GM13977 (cell line): ENCODE results near the gene TMEM175.
A peak's percentile ranks its signal among the peaks of the same experiment; 100 is the strongest.

Experiments
- DNase-seq: peaks from one replicate; pipeline ENCODE4 v3.0.0; 2012; ENCODE audit warnings: low spot score
- in situ Hi-C: fragments of 300-500 bp; cut with MboI; formaldehyde crosslinking; loops from one replicate; pipeline ENCODE4 v1.12.0; 2022; ENCODE audit warnings: low sequenced_read_pairs, low pct_unique_long_range_greater_than_20kb, mixed read lengths, inconsistent platforms; ENCODE audit not compliant: unreplicated experiment
- TF ChIP-seq, protein P1 (sequence below): IDR thresholded peaks from 2 replicates; pipeline ENCODE4 v1.5.1; 2012; ENCODE audit warnings: mild to moderate bottlenecking, control low read depth; ENCODE audit not compliant: insufficient read depth; ENCODE audit errors: extremely low read depth, missing control alignments

Gene TMEM175

DNA sequence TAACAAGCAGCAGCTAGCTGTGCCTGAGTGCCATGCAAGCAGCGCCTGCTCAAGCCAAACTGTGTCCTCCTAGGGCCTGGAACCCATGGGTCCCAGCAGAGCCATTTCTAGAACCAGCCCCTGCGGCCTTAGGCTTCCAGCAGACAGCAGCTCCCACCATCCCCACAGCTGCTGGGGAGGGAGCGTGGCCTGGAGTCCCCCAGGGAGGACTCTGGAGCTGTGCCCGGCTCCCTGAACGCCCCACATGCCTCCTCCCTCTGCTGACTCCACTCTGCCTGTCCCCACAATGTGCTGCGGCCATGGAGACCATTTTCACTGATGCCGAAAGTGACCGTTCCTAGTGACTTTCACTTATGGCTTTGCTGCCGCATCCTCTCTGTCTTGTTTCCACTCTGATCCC is 46.0 kb upstream of the TMEM175 start:
- TF ChIP-seq, protein P1, sequence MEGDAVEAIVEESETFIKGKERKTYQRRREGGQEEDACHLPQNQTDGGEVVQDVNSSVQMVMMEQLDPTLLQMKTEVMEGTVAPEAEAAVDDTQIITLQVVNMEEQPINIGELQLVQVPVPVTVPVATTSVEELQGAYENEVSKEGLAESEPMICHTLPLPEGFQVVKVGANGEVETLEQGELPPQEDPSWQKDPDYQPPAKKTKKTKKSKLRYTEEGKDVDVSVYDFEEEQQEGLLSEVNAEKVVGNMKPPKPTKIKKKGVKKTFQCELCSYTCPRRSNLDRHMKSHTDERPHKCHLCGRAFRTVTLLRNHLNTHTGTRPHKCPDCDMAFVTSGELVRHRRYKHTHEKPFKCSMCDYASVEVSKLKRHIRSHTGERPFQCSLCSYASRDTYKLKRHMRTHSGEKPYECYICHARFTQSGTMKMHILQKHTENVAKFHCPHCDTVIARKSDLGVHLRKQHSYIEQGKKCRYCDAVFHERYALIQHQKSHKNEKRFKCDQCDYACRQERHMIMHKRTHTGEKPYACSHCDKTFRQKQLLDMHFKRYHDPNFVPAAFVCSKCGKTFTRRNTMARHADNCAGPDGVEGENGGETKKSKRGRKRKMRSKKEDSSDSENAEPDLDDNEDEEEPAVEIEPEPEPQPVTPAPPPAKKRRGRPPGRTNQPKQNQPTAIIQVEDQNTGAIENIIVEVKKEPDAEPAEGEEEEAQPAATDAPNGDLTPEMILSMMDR = no peak

DNA sequence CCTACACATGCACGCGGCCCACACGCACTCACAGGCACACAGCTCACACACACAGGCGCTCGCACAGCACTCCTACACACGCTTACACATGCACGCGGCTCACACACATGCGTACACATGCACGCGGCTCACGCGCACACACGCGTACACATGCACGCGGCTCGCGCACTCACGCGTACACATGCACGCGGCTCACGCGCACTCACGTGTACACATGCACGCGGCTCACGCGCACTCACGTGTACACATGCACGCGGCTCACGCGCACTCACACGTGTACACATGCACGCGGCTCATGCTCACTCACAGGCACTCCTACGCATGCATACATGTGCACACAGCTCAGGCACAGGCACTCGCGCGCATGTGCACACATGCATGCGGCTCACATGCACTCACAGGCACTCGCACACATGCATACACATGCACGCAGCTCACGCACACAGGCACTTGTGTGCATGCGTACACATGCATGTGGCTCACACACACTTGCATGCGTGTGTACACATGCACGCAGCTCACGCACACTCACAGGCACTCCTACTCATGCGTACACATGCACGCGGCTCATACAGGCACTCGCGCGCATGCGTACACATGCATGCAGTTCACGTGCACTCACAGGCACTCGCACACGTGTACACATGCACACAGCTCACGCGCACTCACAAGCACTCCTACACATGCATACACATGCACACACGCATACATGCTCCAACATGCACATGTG is 45.1 kb upstream of the TMEM175 start:
- in situ Hi-C loops = no loop called here
- DNase-seq = no peak
- TF ChIP-seq, protein P1 = no peak

More for the DNA sequence above, 46.0 kb upstream of the TMEM175 start:
- in situ Hi-C loops = no loop called here
- no peak for DNase-seq

DNA sequence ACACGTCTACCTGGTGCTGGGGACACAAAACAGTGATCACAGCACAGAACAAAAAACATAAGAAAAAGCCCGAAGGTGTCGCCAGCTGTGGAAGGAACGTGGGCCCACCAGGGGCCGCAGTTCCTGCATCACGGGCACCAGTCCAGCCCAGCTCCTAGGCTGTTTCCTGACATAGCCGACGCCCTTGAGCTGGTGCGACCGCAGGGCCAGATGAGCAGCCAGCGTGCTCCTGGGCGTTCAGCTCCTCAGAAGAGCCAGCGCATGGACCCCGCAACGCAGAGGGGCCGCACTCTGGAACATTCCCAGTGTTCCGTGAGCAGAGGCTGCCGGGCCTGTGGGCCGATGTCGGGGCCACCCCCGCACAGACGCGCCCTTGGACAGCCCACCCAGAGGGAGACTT is 44.2 kb upstream of the TMEM175 start:
- in situ Hi-C loops = no loop called here
- no peak for DNase-seq
- TF ChIP-seq, protein P1 = no peak

DNA sequence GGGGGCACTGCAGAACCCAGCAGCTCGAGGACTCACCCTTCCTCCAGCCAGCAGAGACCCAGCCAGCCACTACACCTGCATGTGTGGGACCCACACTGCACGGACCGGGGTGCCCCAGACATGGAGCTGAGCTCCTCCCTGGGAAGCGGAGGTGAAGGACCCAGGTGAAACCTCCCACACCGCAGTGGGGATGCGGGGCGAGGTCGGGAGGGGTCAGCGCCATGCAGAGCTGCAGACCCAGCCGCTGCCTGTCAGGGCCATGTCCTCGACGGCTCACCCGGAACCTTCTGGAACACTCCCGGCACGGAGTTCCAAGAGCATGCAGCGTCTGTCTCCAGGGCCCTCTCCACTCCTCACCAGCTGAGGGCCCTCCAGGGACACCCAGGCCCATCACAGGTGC is 42.7 kb upstream of the TMEM175 start:
- DNase-seq = no peak
- in situ Hi-C loops = no loop called here
- TF ChIP-seq, protein P1 = no peak

DNA sequence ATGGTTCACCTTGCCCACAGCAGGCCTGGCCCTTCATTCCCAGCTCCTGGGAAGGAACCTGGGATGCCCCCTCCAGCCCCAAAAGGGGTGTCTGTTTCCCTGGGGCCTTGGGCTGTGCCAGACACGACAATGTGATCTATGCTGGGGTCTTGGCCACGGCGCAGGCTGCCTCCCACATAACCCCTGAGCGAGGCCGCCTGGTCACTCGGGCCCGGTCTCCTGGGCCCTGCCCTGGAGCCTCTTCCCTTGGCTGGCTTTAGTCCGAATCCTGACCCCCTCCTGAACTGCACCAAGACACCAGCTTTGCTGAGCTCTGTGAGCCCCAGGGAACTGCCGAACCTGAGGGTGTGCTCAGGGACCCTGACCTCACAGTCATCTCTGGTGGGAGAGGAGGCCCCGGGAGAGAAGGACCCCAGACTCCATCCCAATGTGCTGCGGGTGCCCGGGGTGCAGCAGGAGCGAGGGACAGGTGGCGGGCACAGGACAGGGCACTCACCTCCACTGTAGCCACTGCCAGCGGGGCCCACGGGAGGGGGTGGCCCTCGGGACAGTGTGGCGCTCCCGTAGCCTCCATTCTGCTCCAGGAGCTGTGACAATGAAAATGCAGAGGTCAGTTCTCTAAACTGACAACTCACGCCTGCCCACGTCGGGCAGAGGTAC is 42.1 kb upstream of the TMEM175 start:
- in situ Hi-C loops = no loop called here
- TF ChIP-seq, protein P1 = no peak
- no peak for DNase-seq

DNA sequence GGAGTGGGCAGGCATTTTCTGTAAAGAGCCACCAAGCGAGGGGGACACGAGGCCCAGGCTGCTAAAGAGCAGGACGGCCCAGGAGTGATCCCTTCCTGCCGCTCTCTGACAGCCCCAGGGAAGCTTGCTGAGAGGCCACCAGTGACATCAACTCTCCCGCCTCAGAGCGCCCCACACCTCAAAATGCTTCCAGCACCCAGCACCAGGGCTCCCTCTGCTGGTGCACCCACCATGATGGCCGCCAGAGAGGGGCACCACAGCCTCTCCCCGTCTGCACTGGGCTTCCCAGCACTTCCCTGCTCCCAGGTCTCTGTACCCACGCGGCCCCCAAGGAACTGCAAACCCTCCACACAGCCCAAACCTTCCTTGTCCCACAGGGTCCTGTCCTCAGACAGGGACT is 40.5 kb upstream of the TMEM175 start:
- in situ Hi-C loops = no loop called here
- no peak for DNase-seq

More for the DNA sequence above, 40.5 kb upstream of the TMEM175 start:
- TF ChIP-seq, protein P1 = peak; percentile 37
